Brain pericyte (primary cell): Measurements from ENCODE around the gene SGO2.

Experiments
- DNase-seq: peaks from one replicate; pipeline ENCODE4 v3.0.0-alpha.2; 2012; ENCODE audit warnings: low read depth, low spot score

Gene SGO2, protein sequence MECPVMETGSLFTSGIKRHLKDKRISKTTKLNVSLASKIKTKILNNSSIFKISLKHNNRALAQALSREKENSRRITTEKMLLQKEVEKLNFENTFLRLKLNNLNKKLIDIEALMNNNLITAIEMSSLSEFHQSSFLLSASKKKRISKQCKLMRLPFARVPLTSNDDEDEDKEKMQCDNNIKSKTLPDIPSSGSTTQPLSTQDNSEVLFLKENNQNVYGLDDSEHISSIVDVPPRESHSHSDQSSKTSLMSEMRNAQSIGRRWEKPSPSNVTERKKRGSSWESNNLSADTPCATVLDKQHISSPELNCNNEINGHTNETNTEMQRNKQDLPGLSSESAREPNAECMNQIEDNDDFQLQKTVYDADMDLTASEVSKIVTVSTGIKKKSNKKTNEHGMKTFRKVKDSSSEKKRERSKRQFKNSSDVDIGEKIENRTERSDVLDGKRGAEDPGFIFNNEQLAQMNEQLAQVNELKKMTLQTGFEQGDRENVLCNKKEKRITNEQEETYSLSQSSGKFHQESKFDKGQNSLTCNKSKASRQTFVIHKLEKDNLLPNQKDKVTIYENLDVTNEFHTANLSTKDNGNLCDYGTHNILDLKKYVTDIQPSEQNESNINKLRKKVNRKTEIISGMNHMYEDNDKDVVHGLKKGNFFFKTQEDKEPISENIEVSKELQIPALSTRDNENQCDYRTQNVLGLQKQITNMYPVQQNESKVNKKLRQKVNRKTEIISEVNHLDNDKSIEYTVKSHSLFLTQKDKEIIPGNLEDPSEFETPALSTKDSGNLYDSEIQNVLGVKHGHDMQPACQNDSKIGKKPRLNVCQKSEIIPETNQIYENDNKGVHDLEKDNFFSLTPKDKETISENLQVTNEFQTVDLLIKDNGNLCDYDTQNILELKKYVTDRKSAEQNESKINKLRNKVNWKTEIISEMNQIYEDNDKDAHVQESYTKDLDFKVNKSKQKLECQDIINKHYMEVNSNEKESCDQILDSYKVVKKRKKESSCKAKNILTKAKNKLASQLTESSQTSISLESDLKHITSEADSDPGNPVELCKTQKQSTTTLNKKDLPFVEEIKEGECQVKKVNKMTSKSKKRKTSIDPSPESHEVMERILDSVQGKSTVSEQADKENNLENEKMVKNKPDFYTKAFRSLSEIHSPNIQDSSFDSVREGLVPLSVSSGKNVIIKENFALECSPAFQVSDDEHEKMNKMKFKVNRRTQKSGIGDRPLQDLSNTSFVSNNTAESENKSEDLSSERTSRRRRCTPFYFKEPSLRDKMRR

DNA sequence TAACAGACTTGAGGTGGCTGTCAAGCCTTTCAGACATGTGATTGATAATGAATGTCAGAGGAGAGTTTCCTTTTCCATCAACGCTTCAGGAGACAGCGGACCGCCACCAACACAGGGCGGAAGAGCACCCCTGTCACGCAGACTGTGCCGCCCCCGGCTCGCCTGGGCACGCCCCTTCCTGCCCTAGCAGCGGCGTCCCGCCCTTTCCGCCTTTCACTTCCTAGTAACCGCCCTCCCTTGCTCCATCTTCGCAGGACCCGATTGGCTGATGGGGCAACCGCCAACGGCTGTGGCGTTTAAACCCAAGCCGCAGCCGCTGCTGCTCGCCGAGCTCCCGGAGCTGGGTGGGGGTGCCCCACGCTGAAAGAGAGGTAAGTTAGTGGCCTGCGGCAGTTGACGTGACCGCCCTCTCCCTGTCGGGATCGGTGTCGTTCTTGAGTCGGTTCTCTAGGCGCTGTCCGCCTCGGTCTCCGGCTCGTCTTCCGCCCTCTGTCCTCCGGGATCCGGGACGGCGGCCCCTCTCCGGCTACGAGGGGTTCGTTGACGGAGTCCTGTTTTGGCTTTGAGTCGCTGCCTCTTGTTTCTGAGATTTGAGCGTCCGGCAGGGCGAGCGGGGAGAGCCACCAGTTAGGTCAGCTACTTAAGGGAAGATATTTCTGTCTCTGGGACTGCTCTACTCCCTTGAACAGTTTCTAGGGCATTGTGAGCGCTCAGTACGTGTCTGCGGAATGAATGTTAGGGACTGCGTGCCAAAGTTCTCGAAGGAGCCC is at the start of gene SGO2:
TSS of gene SGO2 (plus strand) at position 326 of the 770 bp plus-strand sequence. CDS start 6,769 bp downstream, outside the sequence.
- DNase-seq = peak; percentile 63

DNA sequence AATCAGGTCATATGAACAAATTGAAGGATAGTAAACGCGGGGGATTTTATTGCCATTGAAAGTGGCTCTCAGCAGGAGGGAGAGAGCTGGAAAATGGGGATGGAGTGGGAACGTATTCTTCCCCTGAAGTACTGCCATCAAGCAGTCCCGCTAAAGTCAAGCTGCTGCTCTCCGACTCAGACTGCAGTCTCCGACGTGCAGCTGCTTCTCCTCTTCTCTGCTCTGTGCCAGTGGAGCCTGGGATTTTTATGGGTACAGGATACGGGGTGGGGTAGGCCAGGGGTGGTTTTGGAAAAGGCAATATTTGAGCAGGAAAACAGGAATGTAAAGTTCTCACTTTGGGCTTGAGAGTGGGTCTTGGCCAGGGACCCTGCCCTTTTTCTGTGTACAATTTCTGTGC is 49.2 kb upstream of the SGO2 start:
- no peak for DNase-seq

DNA sequence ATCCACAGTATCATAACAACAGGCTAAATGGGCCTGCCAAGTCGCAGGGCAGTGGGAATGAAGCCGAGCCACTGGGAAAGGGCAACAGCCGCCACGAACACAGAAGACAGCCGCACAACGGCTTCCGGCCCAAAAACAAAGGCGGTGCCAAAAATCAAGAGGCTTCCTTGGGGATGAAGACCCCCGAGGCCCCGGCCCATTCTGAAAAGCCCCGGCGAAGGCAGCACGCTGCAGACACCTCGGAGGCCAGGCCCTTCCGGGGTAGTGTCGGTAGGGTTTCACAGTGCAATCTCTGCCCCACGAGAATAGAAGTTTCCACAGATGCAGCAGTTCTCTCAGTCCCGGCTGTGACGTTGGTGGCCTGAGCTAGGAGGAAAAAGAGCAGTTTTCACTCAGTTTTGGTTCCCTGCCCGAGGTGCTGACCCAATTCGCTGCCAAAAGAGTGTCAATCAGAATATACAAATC is 48.3 kb upstream of the SGO2 start:
- no peak for DNase-seq

DNA sequence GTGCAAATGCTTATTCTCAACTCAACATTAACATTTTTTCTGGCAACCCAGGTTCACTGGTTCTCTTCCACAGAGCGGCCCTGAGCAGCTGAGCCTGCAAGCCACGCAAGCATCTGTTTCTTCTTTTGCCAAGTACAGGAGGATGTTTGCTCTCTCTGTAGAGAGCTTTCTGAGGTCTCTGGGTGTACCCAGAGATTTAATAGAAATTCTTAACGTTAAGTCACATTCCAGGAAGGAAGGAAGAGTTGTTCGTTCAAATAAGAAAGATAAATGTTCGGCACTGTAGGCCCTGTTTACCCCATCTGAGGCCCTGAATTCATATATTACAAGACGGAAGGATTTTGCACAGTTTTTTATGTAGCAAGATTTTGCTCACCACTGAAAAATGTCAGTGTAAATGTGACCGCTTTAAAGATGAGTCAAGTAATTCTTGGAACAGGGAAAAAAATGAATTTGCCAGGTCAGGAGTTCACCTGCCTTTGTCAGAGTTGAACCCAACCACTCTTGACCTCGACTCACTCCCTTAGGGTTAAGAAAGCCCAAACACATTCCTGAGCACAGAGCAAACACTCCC is 46.2 kb upstream of the SGO2 start:
- DNase-seq = no peak

DNA sequence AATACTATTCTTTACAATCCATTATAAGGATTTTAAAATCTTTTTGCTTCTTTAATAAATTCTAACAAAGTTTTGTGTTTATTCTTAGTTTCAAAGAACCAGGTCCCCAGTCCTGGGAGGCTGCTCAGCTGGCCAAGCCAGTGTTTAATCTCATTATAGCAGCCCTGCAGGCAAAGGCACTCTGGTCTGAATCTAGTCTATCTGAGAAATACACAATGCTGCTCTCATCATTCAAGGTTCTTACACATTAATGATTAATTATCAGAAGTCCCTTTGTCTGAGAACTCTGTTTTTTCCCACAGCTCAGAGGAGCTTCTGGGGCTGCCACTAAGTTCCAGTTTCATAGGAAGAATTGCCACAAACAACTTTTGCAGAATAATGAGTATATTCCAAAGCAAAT is 43.8 kb upstream of the SGO2 start:
- DNase-seq = no peak

DNA sequence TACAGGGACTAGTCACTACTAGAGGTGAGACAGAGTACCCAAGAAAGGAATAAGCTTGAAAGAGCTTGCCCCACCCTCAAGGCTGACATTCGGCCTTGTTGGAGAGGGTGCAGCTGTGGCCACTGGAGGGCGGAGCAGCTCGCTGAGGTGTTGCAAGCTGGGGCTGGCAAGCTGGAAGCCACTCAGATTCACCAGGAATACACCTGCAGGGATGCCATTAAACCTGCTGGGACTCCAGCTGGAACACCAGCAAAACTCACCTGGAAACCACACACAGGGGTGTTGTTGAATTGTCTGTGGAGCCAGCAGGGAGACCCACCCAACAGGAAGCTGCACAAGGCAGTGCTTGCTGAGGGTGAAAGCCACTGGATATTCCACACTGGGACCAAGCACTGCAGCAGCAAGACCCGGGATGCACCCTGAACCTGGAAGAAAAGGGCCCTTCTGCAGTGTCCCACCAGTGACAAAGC is 42.2 kb upstream of the SGO2 start:
- DNase-seq = no peak

DNA sequence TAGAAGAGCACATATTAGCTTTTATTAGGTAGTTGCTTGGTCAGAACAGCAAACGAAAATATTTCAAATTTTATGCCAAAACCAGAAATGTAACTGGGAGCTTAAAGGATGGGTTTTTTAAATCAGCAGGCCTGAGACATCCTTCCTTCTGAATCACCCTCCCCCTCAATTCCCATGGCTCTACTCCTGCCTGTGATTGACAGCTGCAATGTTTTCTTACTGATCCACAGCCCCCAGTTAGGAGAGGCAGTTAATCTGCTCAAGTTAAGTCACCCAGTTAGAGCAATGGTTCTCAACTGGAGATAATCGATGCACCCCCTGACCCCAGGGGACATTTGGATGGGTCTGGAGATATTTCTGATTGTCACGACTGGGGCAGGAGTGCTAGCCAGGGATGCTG is 41.1 kb upstream of the SGO2 start:
- DNase-seq = no peak

GRCh38 chr2:200486529-200486928 is 39.5 kb upstream of the SGO2 start:
- DNase-seq = no peak

GRCh38 chr2:200488169-200488568 is 37.8 kb upstream of the SGO2 start:
- no peak for DNase-seq

DNA sequence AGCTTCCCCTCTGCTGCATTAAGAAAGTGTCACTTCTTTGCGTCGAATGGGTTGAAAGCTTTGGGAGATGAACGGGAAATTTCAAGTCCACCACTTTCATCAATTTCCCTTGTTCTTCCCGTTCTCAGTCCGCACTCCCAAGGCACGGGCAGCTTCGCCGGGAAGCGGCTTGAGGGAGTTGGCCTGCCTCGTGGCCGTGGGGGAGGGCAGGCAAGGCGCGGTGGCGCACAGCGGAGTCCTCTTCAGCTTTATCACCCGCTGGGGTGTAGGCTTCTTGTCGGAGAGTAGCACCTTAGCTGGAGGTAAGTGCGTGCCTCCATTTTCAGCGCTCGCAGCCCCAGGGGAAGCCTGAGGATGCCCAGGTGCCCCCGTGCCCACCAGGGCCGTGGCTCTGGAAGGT is 36.0 kb upstream of the SGO2 start:
- DNase-seq = no peak

DNA sequence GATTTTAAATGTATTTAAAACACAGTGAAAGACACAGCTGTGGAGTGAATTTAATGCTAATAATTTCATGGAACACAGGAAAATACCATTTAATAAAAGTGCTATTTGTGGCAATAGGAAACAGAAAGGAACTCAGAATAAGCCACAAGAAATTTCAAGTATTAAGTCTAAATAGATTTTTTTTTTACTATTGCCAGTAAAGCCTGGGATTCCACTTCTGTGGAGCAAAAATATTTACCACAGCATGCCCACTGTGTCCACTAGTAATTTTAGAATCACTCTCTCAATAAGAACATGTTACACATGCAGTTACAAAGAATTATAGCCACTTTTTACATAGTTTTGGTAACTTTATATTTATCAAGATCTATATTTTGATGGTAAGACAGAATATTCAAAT is 33.4 kb upstream of the SGO2 start:
- DNase-seq = no peak

DNA sequence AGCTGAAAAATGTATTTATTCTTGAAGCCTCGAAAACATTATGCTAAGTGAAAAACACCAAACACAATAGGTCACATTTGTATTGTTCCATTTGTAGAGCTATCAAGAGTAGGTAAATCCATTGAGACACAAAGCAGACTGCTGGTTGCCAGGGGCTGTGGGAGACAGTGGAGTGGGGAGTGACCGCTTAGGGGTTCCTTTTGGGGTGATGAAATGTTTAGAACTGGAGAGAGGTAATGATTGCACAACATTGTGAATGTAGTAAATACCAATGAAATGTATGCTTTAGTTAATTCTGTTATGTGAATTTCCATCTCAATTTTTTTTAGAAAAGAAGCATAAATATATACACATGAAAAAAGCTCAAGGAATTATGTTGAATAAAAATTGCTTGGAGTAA is 32.0 kb upstream of the SGO2 start:
- DNase-seq = no peak

GRCh38 chr2:200496696-200497095 is 29.3 kb upstream of the SGO2 start:
- DNase-seq = no peak

DNA sequence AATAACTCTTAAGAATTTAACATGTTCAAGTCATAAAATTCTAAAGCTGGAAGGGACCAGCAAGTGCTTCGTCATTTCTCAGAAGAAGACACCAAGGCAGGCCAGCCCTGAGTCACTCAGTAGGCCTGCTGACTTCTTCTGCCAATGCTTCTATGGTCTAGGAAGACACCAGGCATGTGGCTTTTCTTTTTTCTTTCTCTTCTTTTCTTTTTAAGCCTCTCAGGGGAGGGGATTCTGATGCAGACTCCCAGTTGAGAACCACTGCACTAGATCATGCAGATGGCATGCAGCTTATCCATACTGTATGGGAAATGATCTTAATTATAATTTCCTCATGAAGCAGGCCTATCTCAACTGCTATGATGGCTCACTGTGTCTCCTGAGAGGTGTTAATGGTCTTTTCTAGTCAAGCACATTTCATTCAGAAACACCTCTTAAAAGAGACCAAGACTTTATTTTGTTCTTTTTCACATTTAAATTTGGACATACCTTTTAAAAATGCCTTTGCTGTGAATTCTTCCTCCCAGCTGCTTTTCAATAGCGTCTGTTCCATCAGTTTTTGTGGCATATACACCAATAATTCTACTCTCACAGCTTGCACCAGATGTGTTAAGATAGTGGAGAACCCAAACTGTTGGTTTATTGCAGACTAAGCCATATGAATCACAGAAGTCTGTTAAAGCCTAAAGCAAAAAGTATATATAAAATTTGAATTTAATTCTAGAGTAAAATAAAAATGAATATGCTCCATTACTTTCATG is 27.4 kb upstream of the SGO2 start:
- no peak for DNase-seq

- DNase-seq = no peak
Observed at GRCh38 chr2:200502196-200502595, 23.8 kb upstream of the SGO2 start.

- no peak for DNase-seq
Observed at GRCh38 chr2:200506679-200507078, 19.3 kb upstream of the SGO2 start.

DNA sequence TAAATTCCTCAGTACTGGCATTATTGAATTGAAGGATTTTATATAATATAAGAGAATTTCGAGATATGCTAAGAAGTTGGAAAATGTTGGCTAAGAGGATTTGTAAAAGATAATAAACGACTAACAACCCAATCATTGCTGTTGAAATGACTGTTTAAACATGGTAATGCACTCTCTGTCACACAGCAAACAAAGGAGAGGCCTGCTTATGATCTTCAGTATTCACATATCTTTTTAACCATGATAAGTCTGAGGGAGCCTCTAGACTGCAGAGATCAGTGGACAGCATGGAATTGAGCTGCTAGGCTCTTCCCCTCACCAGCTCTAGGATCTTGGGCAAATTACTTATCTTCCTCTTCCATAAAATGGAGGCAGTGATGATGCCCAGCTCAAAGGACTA is 18.8 kb upstream of the SGO2 start:
- no peak for DNase-seq

DNA sequence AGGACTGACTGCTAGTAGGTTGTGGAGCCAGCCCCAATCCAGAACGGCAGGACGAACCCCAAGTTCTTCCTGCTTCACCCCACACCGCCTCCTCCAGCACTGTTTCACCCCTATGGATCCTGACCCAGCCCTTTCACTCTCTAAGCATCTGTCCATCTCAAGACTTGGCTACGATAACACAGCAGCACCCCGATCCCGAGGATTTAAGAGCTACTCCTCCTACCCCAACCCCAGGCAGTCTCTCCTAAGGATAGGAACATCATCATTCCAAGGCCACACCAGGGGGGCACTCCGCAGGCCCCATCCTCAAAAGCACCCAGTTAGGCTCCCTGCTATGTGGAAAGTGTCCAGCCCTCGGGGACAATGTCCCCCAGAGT is 16.8 kb upstream of the SGO2 start:
- DNase-seq = no peak

GRCh38 chr2:200509612-200510433 is 16.2 kb upstream of the SGO2 start, which contains the start of gene KCTD18:
Gene KCTD18, minus strand, starts transcription at chr2:200510068. Its CDS starts 3,052 bp downstream, at chr2:200507016.
- peak; percentile 32 for DNase-seq
